NCI-H1694 (cell line): ENCODE measurements around the gene MYH11.

Source experiments
- DNase-seq: peaks from one replicate; lab custom pipeline; 2025; lab: John Stamatoyannopoulos, UW

Gene MYH11

GRCh38 chr16:15856901-15857698, at the start of gene MYH11:
Gene MYH11 (minus strand): TSS chr16:15857028. CDS start chr16:15838252, 18,776 bp downstream.
- DNase-seq, result no peak

- DNase-seq, result no peak
These were observed 49.6 kb upstream of the MYH11 start for GRCh38 chr16:15906439-15906838.

- DNase-seq, result no peak
These were observed 47.1 kb upstream of the MYH11 start for GRCh38 chr16:15903960-15904359.

GRCh38 chr16:15900901-15901500, 44.2 kb upstream of the MYH11 start:
- no peak for DNase-seq

- DNase-seq, result no peak
These were observed 43.5 kb upstream of the MYH11 start for GRCh38 chr16:15900357-15900756.

- DNase-seq, result no peak
These were observed 42.8 kb upstream of the MYH11 start for GRCh38 chr16:15899538-15900100.

- no peak for DNase-seq
These were observed 41.8 kb upstream of the MYH11 start for GRCh38 chr16:15898654-15899053.

GRCh38 chr16:15897834-15898254, 41.0 kb upstream of the MYH11 start:
- no peak for DNase-seq

- DNase-seq, result no peak
These were observed 40.4 kb upstream of the MYH11 start for GRCh38 chr16:15897121-15897780.

GRCh38 chr16:15894571-15895374, 37.9 kb upstream of the MYH11 start:
- DNase-seq, result no peak

GRCh38 chr16:15891508-15891907, 34.7 kb upstream of the MYH11 start:
- no peak for DNase-seq

- DNase-seq, result peak; percentile 96
These were observed 31.5 kb upstream of the MYH11 start, which contains the start of gene CEP20 for GRCh38 chr16:15888072-15888976. Gene CEP20 (minus strand): TSS chr16:15888603. CDS start chr16:15888585, 18 bp downstream.

- no peak for DNase-seq
These were observed 30.5 kb upstream of the MYH11 start for GRCh38 chr16:15887283-15887682.

- DNase-seq, result no peak
These were observed 29.2 kb upstream of the MYH11 start for GRCh38 chr16:15886078-15886477.

- no peak for DNase-seq
These were observed 28.8 kb upstream of the MYH11 start for GRCh38 chr16:15885560-15886001.

- DNase-seq, result no peak
These were observed 25.7 kb upstream of the MYH11 start for GRCh38 chr16:15882563-15882962.

GRCh38 chr16:15881794-15882379, 25.1 kb upstream of the MYH11 start:
- DNase-seq, result no peak

- no peak for DNase-seq
These were observed 23.8 kb upstream of the MYH11 start for GRCh38 chr16:15880434-15881308.

- no peak for DNase-seq
These were observed 22.5 kb upstream of the MYH11 start for GRCh38 chr16:15879255-15879811.
